Caco-2 (cell line): ENCODE data around the gene GIPC3. TPM values are rescaled to one million over a fixed set of nuclear protein-coding genes. Genes with fewer than 3 reads are reported as not detected.

ENCODE experiments used
- BruUV-seq: library from RNA; stranded (reverse); fragments of 400-500 nt; replicated peaks from 2 replicates; lab custom pipeline; 2021; lab: Mats Ljungman, UMichigan
- CTCF ChIA-PET: fragments of 300-600 bp; sonication (Branson Sonifier 250); formaldehyde crosslinking; loops from one replicate; lab custom pipeline; 2022; ENCODE audit warnings: antibody characterized with exemption; lab: Charles Lee
- POLR2A ChIA-PET: fragments of 300-600 bp; sonication (Branson Sonifier 250); formaldehyde crosslinking; loops from one replicate; lab custom pipeline; 2022; ENCODE audit warnings: antibody characterized with exemption; lab: Charles Lee
- DNase-seq, 2 experiments: peaks; one replicate each; pipeline versions ENCODE4 v3.0.0 to v3.0.0-alpha.2; 2020 to 2022
- H3K27me3 ChIP-seq: replicated peaks from 2 replicates; pipeline ENCODE4 v1.6.0; 2011; ENCODE audit warnings: low read length; ENCODE audit not compliant: control insufficient read depth, insufficient read depth
- H3K36me3 ChIP-seq: 2 replicates; pipeline ENCODE4 v1.5.1; 2011; ENCODE audit warnings: low read length; ENCODE audit not compliant: control insufficient read depth, insufficient read depth
- H3K4me1 ChIP-seq: fragments of 250-450 bp; sonication (Bioruptor Pico); 2 replicates; pipeline ENCODE4 v1.5.1; 2020; ENCODE audit warnings: mild to moderate bottlenecking
- H3K4me3 ChIP-seq: 2 replicates; pipeline ENCODE4 v1.5.1; 2011; ENCODE audit warnings: low read depth, mild to moderate bottlenecking, control low read depth, low read length
- H3K9me3 ChIP-seq: fragments of 250-450 bp; sonication (Bioruptor Pico); 2 replicates; pipeline ENCODE4 v1.5.1; 2020; ENCODE audit warnings: mild to moderate bottlenecking, moderate library complexity
- H3K27ac Mint-ChIP-seq: one replicate; pipeline ENCODE4 v1.8.0; 2022; ENCODE audit warnings: mixed read lengths; ENCODE audit not compliant: unreplicated experiment
- H3K27me3 Mint-ChIP-seq: one replicate; pipeline ENCODE4 v1.8.0; 2022; ENCODE audit warnings: mixed read lengths; ENCODE audit not compliant: insufficient read depth, unreplicated experiment
- H3K36me3 Mint-ChIP-seq: one replicate; pipeline ENCODE4 v1.8.0; 2022; ENCODE audit warnings: mild to moderate bottlenecking, mixed read lengths; ENCODE audit not compliant: insufficient read depth, unreplicated experiment
- H3K4me1 Mint-ChIP-seq: one replicate; pipeline ENCODE4 v1.8.0; 2022; ENCODE audit warnings: low read depth, mixed read lengths; ENCODE audit not compliant: unreplicated experiment
- H3K4me3 Mint-ChIP-seq: one replicate; pipeline ENCODE4 v1.8.0; 2022; ENCODE audit warnings: mild to moderate bottlenecking, moderate library complexity, mixed read lengths; ENCODE audit not compliant: unreplicated experiment
- H3K9me3 Mint-ChIP-seq: one replicate; pipeline ENCODE4 v1.8.0; 2022; ENCODE audit warnings: mixed read lengths; ENCODE audit not compliant: unreplicated experiment
- CTCF ChIP-seq, 2 experiments: fragments of 200-600 bp in 1 of 2; IDR thresholded peaks; 1 replicate in 1 of 2; 2 replicates in 1 of 2; pipeline versions ENCODE4 v1.5.1 to v1.8.0; 2011 to 2022; ENCODE audit warnings: antibody characterized with exemption in 1 of 2, control low read depth in 1 of 2, inconsistent platforms in 1 of 2, low read depth in 1 of 2, low read length in 1 of 2, mild to moderate bottlenecking in 1 of 2, moderate library complexity in 1 of 2; ENCODE audit not compliant: insufficient read depth in 1 of 2, severe bottlenecking in 1 of 2, unreplicated experiment in 1 of 2
- intact Hi-C: fragments of 100-400 bp; cut with micrococcal nuclease; formaldehyde crosslinking; loops from one replicate; pipeline ENCODE4 v1.10.0; 2022; ENCODE audit not compliant: unreplicated experiment
- total RNA-seq: library from RNA; stranded (reverse); gene quantifications from 2 replicates; pipeline ENCODE4 v1.2.3, GENCODE V29; 2022

Gene GIPC3
- total RNA-seq, 1 experiment from 2014 or later: not detected

GRCh38 chr19:3546119-3546518 lies 39.2 kb upstream of the GIPC3 start:
- BruUV-seq: no TSS peak
- no peak for DNase-seq
- Histone ChIP-seq H3K4me3 (no peak overlapping the region), H3K36me3 (no peaks in the 10 kb centered on the region; the same call in 1 of the 2 replicates), H3K27me3 (no peaks in the 10 kb centered on the region), H3K4me1 (no peaks in the 10 kb centered on the region), H3K9me3 (no peaks in the 10 kb centered on the region)
- intact Hi-C loops: no loop called here
- POLR2A ChIA-PET: no interaction called here
- Mint-ChIP-seq H3K36me3 (peaks cover 47% of the 10 kb centered on the region), H3K4me1 (no peaks in the 10 kb centered on the region), H3K4me3 (no peak overlapping the region), H3K27ac (no peak overlapping the region), H3K9me3 (no peaks in the 10 kb centered on the region), H3K27me3 (no peaks in the 10 kb centered on the region)
- CTCF ChIA-PET: interaction anchor here (0.5 to 1.6 kb wide), 3 partner anchors 10 to 1044 kb away, joined by 3 to 6 read pairs (median 5); no protein-coding TSS in a partner anchor
- no peak for TF ChIP-seq CTCF (IDR thresholded peaks at IDR 0.05; ENCODE audit: insufficient read depth in 1 of 2, low read depth in 1 of 2, low read length in 1 of 2, severe bottlenecking in 1 of 2, unreplicated experiment in 1 of 2)

DNA sequence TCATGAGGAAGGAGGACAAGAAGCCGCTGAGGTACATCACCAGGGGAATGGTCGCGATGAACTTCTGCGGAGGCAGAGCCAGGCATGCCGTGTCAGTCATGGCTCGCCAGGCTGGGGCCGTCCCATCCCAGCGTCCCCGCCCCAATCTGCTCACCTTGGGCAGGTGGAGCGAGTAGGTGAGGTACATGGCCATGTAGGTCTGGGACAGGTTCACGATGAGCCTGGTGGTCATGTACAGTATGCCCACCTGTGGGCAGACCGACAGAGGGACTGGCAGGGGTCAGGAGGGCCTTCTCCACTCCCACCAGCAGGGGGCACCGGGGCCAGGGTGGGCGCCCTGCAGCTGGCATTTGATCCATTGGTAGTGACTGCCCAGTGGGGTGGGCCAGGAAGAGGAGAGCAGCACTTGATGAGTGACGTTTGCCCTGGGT lies 38.0 kb upstream of the GIPC3 start:
- Mint-ChIP-seq H3K4me1 (no peaks in the 10 kb centered on the region), H3K27ac (no peak overlapping the region), H3K27me3 (no peaks in the 10 kb centered on the region), H3K9me3 (no peaks in the 10 kb centered on the region), H3K36me3 (peaks cover 54% of the 10 kb centered on the region), H3K4me3 (no peak overlapping the region)
- Histone ChIP-seq H3K27me3 (no peaks in the 10 kb centered on the region), H3K4me1 (no peaks in the 10 kb centered on the region), H3K36me3 (no peaks in the 10 kb centered on the region; the same call in 1 of the 2 replicates), H3K9me3 (no peaks in the 10 kb centered on the region), H3K4me3 (no peak overlapping the region)
- CTCF ChIA-PET: interaction anchor here (0.6 kb wide), 1 partner anchor 658 kb away, joined by 3 read pairs; no protein-coding TSS in a partner anchor
- POLR2A ChIA-PET: no interaction called here
- peak in 1 of 2 experiments; percentile 30 for DNase-seq
- no TSS peak for BruUV-seq
- intact Hi-C loops: no loop called here
- TF ChIP-seq CTCF (IDR thresholded peaks at IDR 0.05; ENCODE audit: insufficient read depth in 1 of 2, low read depth in 1 of 2, low read length in 1 of 2, severe bottlenecking in 1 of 2, unreplicated experiment in 1 of 2): peak; percentile 22 to 54

DNA sequence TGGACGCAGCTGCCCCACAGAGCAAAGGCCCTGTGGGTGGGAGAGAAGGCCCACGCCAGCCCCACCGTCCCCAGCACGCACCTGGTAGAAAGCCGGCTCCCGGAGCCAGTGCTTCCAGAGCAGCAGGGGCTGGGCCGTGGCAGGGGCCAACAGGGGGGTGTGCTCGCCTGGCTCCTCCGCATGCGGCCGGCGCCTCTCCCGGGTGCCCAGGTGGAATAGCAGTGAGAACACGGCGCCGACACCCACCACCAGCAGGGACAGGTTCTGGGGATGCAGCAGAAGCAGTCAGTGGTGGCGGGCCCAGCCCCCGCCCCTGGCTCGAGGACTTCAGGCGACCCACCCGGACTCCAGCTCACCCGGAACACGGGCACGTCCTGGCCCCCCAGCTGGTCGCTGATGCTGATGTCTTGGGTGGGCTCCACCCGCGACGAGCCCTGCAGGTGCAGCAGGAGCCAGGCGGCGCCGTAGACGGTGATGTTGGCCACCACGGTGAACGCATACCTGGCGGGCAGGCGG lies 37.5 kb upstream of the GIPC3 start:
- intact Hi-C loops: no loop called here
- Histone ChIP-seq H3K27me3 (no peaks in the 10 kb centered on the region), H3K4me3 (no peak overlapping the region), H3K36me3 (no peaks in the 10 kb centered on the region; the same call in 1 of the 2 replicates), H3K9me3 (no peaks in the 10 kb centered on the region), H3K4me1 (no peaks in the 10 kb centered on the region)
- BruUV-seq: no TSS peak
- POLR2A ChIA-PET: no interaction called here
- Mint-ChIP-seq H3K36me3 (peaks cover 54% of the 10 kb centered on the region), H3K27me3 (no peaks in the 10 kb centered on the region), H3K27ac (no peak overlapping the region), H3K4me1 (no peaks in the 10 kb centered on the region), H3K4me3 (no peak overlapping the region), H3K9me3 (no peaks in the 10 kb centered on the region)
- no peak for DNase-seq
- CTCF ChIA-PET: interaction anchor here (0.6 kb wide), 1 partner anchor 658 kb away, joined by 3 read pairs; no protein-coding TSS in a partner anchor
- no peak for TF ChIP-seq CTCF (IDR thresholded peaks at IDR 0.05; ENCODE audit: insufficient read depth in 1 of 2, low read depth in 1 of 2, low read length in 1 of 2, severe bottlenecking in 1 of 2, unreplicated experiment in 1 of 2)
